Heart right ventricle (tissue), 16 donors: ENCODE results near the gene SIK2. TPM values are rescaled to one million over a fixed set of nuclear protein-coding genes. Genes with fewer than 3 reads are reported as not detected.

Source experiments
- ATAC-seq, 8 donors: fragments of 200-7000 bp; cut with Tn5 transposase; one replicate each; pipeline ENCODE4 v1.9.1; 2020; ENCODE audit warnings: mild to moderate bottlenecking in 8 of 8, moderate library complexity in 8 of 8, moderate number of reproducible peaks in 1 of 8
- DNase-seq, 2 donors: peaks; one replicate each; pipeline ENCODE4 v3.0.0-alpha.2; 2020
- H3K27ac ChIP-seq, 10 donors: fragments of 200-600 bp; sonication (generic) in 2 of 10; one replicate each; pipeline versions ENCODE4 v1.5.0 to v1.8.0; 2020 to 2022; ENCODE audit warnings: mild to moderate bottlenecking in 3 of 10
- H3K27me3 ChIP-seq, 7 donors: fragments of 200-600 bp; one replicate each; pipeline ENCODE4 v1.8.0; 2021 to 2022; ENCODE audit warnings: mild to moderate bottlenecking in 2 of 7
- H3K36me3 ChIP-seq, 9 donors: fragments of 200-600 bp; sonication (generic) in 1 of 9; one replicate each; pipeline versions ENCODE4 v1.5.0 to v1.8.0; 2020 to 2022; ENCODE audit warnings: mild to moderate bottlenecking in 2 of 9
- H3K4me1 ChIP-seq, 9 donors: fragments of 200-600 bp; sonication (generic) in 1 of 9; one replicate each; pipeline versions ENCODE4 v1.5.0 to v1.8.0; 2020 to 2022; ENCODE audit warnings: mild to moderate bottlenecking in 4 of 9
- H3K4me3 ChIP-seq, 10 donors: fragments of 200-600 bp; sonication (generic) in 2 of 10; one replicate each; pipeline versions ENCODE4 v1.5.0 to v1.8.0; 2020 to 2022; ENCODE audit warnings: mild to moderate bottlenecking in 7 of 10, moderate library complexity in 2 of 10
- H3K9me3 ChIP-seq, 11 donors: fragments of 200-600 bp in 10 of 11; sonication (generic) in 2 of 11; one replicate each; pipeline versions ENCODE4 v1.5.0 to v1.8.0; 2013 to 2022; ENCODE audit warnings: mild to moderate bottlenecking in 2 of 11, control low read depth in 1 of 11, moderate library complexity in 1 of 11
- WGBS, 2 donors: extraction: QIAGEN DNeasy Blood & Tissue Kit; methylation state at CpG; one replicate each; pipeline ENCODE4 v1.1.7; 2013; ENCODE audit warnings: inconsistent platforms in 1 of 2; 5-methylcytosine and 5-hydroxymethylcytosine counted together
- intact Hi-C, 10 donors: fragments of 100-400 bp; cut with DNase I; formaldehyde crosslinking; loops; one replicate each; pipeline versions ENCODE4 v1.11.1 to v1.14.2; 2022
- polyA plus RNA-seq, 2 donors: library from polyadenylated mRNA; stranded (reverse); fragments of 200-250 nt; gene quantifications; one replicate each; pipeline ENCODE4 v1.2.3, GENCODE V29; 2013
- total RNA-seq, 10 donors: library from RNA; stranded (reverse); fragmentation: NEBNext Ultra II Directional in 3 of 10; extraction: Animal tissue kit (Norgen Biotek cat#: 25700) in 3 of 10; gene quantifications; one replicate each; pipeline versions ENCODE4 v1.2.1 to v1.2.4, GENCODE V29; 2021 to 2023
- TF ChIP-seq, protein P1 (sequence below), 9 donors: fragments of 200-600 bp; sonication (generic) in 2 of 9; IDR thresholded peaks; one replicate each; pipeline versions ENCODE4 v1.5.0 to v1.8.0; 2021 to 2022; ENCODE audit warnings: antibody characterized with exemption in 9 of 9, mild to moderate bottlenecking in 5 of 9, moderate library complexity in 1 of 9
- donor health status: Arrhythmogenic right ventricular cardiomyopathy.
- donor health status: ischemic (EF 13 %, LVEDD 7.1; RV severe dilation, severe dysfunction).
- donor health status: healthy with polysubstance abuse.
- donor health status: DM: no; HTN: yes; CAD: no.
- donor health status: DM: no; HTN: no; CAD: no.
- donor health status: ischemic (EF 25% LVEDD 6.9; RV normal size, moderate dysfunction).
- donor health status: ischemic (EF 25% LVEDD 5.7; RV mildly dilated, moderate dysfunction).
- donor health status: healthy.
- donor health status: DM: yes; HTN: yes; CAD: no.
- donor health status: Ischemic cardiomyopathy.
- donor health status: ischemic (EF 35%, LVEDD 5.7; RV mildly dilated, moderate dysfunction).
- donor health status: nonischemic (EF 11% LVEDD 7.7; RV severe dilation, severe dysfunction).
- donor health status: DM: yes; HTN: yes; CAD: no.
- donor health status: PGD.
- donor health status: ischemic (EF 29% LVEDD 5.4; RV normal size, mild dysfunction).
- donor health status: nonischemic (EF 23%, LVEDD 6.1; RV moderate dilation, normal function).

The SIK2 gene
- total and polyA plus RNA-seq, 12 donors = 4.1 to 41.6 (median 28.8) TPM

GRCh38 chr11:111637885-111638284, 35.6 kb downstream of the SIK2 start:
- Histone ChIP-seq H3K36me3 (peaks cover 0 to 19% (median 4%) of the 10 kb centered on the region in 9 donors), H3K9me3 (no peaks in the 10 kb centered on the region), H3K4me3 (no peak overlapping the region), H3K4me1 (peaks cover 2 to 74% (median 55%) of the 10 kb centered on the region in 9 donors), H3K27me3 (no peaks in the 10 kb centered on the region), H3K27ac (no peak overlapping the region)
- TF ChIP-seq, protein P1, sequence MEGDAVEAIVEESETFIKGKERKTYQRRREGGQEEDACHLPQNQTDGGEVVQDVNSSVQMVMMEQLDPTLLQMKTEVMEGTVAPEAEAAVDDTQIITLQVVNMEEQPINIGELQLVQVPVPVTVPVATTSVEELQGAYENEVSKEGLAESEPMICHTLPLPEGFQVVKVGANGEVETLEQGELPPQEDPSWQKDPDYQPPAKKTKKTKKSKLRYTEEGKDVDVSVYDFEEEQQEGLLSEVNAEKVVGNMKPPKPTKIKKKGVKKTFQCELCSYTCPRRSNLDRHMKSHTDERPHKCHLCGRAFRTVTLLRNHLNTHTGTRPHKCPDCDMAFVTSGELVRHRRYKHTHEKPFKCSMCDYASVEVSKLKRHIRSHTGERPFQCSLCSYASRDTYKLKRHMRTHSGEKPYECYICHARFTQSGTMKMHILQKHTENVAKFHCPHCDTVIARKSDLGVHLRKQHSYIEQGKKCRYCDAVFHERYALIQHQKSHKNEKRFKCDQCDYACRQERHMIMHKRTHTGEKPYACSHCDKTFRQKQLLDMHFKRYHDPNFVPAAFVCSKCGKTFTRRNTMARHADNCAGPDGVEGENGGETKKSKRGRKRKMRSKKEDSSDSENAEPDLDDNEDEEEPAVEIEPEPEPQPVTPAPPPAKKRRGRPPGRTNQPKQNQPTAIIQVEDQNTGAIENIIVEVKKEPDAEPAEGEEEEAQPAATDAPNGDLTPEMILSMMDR (IDR thresholded peaks at IDR 0.05) = no peak
- DNase-seq = no peak
- intact Hi-C loops = no loop called here
- WGBS, 2 donors = 98 to 99% methylated on average over 4 of the region's 4 CpGs
- no peak for ATAC-seq

DNA sequence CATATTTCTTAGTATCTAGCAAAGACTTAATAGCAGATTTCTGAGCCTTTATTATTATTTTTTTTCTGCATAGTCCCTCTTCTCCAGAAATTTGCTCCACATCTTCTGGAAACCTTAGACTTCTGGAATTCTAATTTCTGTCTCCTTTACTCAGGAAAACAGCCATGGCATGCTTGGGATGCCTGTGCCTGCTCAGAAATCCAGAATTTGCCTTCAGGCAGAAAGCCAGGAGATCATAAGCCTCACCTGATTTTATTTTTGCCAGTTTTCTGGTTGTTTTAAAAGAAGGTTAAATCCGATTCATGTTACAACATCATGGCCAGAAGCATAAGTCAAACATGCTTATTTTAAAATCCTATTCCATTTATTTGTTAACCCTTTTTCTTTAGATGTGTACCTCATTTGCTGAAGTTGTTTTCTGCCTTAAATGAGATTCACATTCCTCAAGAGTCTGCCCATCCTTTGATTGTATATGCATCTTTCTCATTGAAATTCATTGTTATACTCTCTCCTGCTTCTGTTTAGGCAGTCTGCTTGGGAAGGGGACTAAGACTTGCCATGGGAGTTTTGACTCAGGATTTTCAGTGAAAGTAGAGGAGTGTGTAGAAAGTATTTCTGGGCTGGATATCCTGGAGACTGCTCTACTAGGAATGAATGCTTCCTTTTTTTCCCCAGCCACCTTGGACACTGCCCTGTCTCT, 37.1 kb downstream of the SIK2 start:
- 94 to 100% methylated on average over 1 of the region's 1 CpG for WGBS, 2 donors
- Histone ChIP-seq H3K4me1 (peaks cover 2 to 59% (median 40%) of the 10 kb centered on the region in 9 donors), H3K27ac (peak overlapping the region in 1 of 10 donors; percentile 10), H3K9me3 (no peaks in the 10 kb centered on the region), H3K27me3 (no peaks in the 10 kb centered on the region), H3K36me3 (peaks cover 0 to 19% (median 4%) of the 10 kb centered on the region in 9 donors), H3K4me3 (no peak overlapping the region)
- DNase-seq (no peak), ATAC-seq (no peak)
- intact Hi-C loops = no loop called here
- TF ChIP-seq, protein P1 (IDR thresholded peaks at IDR 0.05) = no peak

GRCh38 chr11:111641339-111642015, 39.2 kb downstream of the SIK2 start:
- no peaks in the 10 kb centered on the region for H3K9me3 ChIP-seq
- ATAC-seq (no peak), DNase-seq (no peak)
- intact Hi-C loops = no loop called here
- WGBS, 2 donors = 74 to 79% methylated on average over 2 of the region's 2 CpGs
- no peak overlapping the region for H3K27ac ChIP-seq
- TF ChIP-seq, protein P1 (IDR thresholded peaks at IDR 0.05) = no peak
- H3K4me3 ChIP-seq = no peak overlapping the region
- H3K4me1 ChIP-seq = peaks cover 0 to 39% (median 24%) of the 10 kb centered on the region in 9 donors
- no peaks in the 10 kb centered on the region for H3K27me3 ChIP-seq
- peaks cover 0 to 19% (median 4%) of the 10 kb centered on the region in 9 donors for H3K36me3 ChIP-seq

- ATAC-seq (peak in 1 of 8 donors; percentile 59), DNase-seq (no peak)
- Histone ChIP-seq H3K36me3 (peaks cover 0 to 18% (median 4%) of the 10 kb centered on the region in 9 donors), H3K27ac (no peak overlapping the region), H3K4me3 (no peak overlapping the region), H3K4me1 (peaks cover 0 to 29% (median 21%) of the 10 kb centered on the region in 9 donors), H3K27me3 (no peaks in the 10 kb centered on the region), H3K9me3 (no peaks in the 10 kb centered on the region)
- WGBS, 2 donors = 96 to 100% methylated on average over 1 of the region's 1 CpG
- intact Hi-C loops = no loop called here
- TF ChIP-seq, protein P1 (IDR thresholded peaks at IDR 0.05) = no peak
Measured at GRCh38 chr11:111642542-111642941, 40.3 kb downstream of the SIK2 start.
